HCT116 (cell line): ENCODE measurements around the gene CATSPERB. TPM values are rescaled to one million over a fixed set of nuclear protein-coding genes. Genes with fewer than 3 reads are reported as not detected.

Experiments used
- ATAC-seq: fragments of 200-7000 bp; cut with Tn5 transposase; 2 replicates; pipeline ENCODE4 v1.9.1; 2020; ENCODE audit warnings: mild to moderate bottlenecking, moderate library complexity
- BruUV-seq: library from RNA; stranded (reverse); fragments of 400-500 nt; replicated peaks from 2 replicates; lab custom pipeline; 2021; lab: Mats Ljungman, UMichigan
- CTCF ChIA-PET: fragments of 300-600 bp; sonication (Branson Sonifier 250); formaldehyde crosslinking; loops from one replicate; lab custom pipeline; 2021; ENCODE audit warnings: antibody characterized with exemption; lab: Charles Lee
- POLR2A ChIA-PET: fragments of 300-600, 350-600 bp; sonication (Branson Sonifier 250); formaldehyde crosslinking; loops from one replicate; lab custom pipeline; 2021; ENCODE audit warnings: antibody characterized with exemption; lab: Charles Lee
- RAD21 ChIA-PET, 2 experiments: fragments of 300-600 bp; sonication (Branson Sonifier 250); formaldehyde crosslinking; loops; one replicate each; lab custom pipeline; 2023; ENCODE audit warnings: low total read pairs in 2 of 2; ENCODE audit not compliant: uncharacterized antibody in 2 of 2, unreplicated experiment in 2 of 2, low non-redundant PET in 1 of 2; lab: Charles Lee
- DNase-seq: peaks from one replicate; pipeline ENCODE4 v3.0.0-alpha.2; 2010; ENCODE audit warnings: low read depth, low spot score
- H2AFZ ChIP-seq: fragments of 200-600 bp; shearing (Covaris generic), sonication (generic); 2 replicates; pipeline ENCODE4 v1.6.1; 2017; ENCODE audit warnings: low read depth, mixed run types, mixed read lengths, antibody characterized with exemption, low read length; ENCODE audit not compliant: poor library complexity, severe bottlenecking
- H3K27ac ChIP-seq: 2 replicates; pipeline ENCODE4 v1.5.1; 2012; ENCODE audit warnings: low read depth, low read length
- H3K27me3 ChIP-seq: fragments of 200-600 bp; sonication (generic); 2 replicates; pipeline ENCODE4 v1.6.1; 2016; ENCODE audit warnings: mixed run types, low read length, mixed read lengths; ENCODE audit not compliant: insufficient read depth
- H3K36me3 ChIP-seq, 2 experiments: fragments of 200-500 bp in 1 of 2; fragments of 200-600 bp in 1 of 2; sonication (Bioruptor generic) in 1 of 2; sonication (generic) in 1 of 2; 2 replicates each; pipeline versions ENCODE4 v1.5.1 to v1.6.1; 2014 to 2016; ENCODE audit warnings: low read length in 2 of 2, inconsistent platforms in 1 of 2, mixed read lengths in 1 of 2, mixed run types in 1 of 2; ENCODE audit not compliant: insufficient read depth in 2 of 2, control insufficient read depth in 1 of 2
- H3K4me1 ChIP-seq, 2 experiments: fragments of 200-600 bp in 1 of 2; sonication (generic) in 1 of 2; 2 replicates each; pipeline versions ENCODE4 v1.5.1 to v1.6.1; 2012 to 2017; ENCODE audit warnings: low read length in 2 of 2, inconsistent platforms in 1 of 2, mild to moderate bottlenecking in 1 of 2, mixed read lengths in 1 of 2, mixed run types in 1 of 2, moderate library complexity in 1 of 2; ENCODE audit not compliant: insufficient read depth in 2 of 2, control insufficient read depth in 1 of 2
- H3K4me2 ChIP-seq: fragments of 200-600 bp; sonication (generic); 2 replicates; pipeline ENCODE4 v1.6.1; 2017; ENCODE audit warnings: mixed run types, low read length, mixed read lengths
- H3K4me3 ChIP-seq, 2 experiments: fragments of 200-600 bp in 1 of 2; sonication (generic) in 1 of 2; replicated peaks in 1 of 2; 2 replicates each; pipeline ENCODE4 v1.5.1; 2011 to 2016; ENCODE audit warnings: low read length in 2 of 2, control low read depth in 1 of 2, low read depth in 1 of 2, mild to moderate bottlenecking in 1 of 2, mixed read lengths in 1 of 2, mixed run types in 1 of 2
- H3K79me2 ChIP-seq: fragments of 200-600 bp; sonication (generic); 2 replicates; pipeline ENCODE4 v1.6.1; 2017; ENCODE audit warnings: mild to moderate bottlenecking, mixed run types, low read length, moderate library complexity, mixed read lengths; ENCODE audit not compliant: insufficient read depth
- H3K9ac ChIP-seq: fragments of 200-600 bp; sonication (generic); 2 replicates; pipeline ENCODE4 v1.6.1; 2016; ENCODE audit warnings: low read length, mixed read lengths
- H3K9me2 ChIP-seq: fragments of 200-600 bp; sonication (generic), shearing (Covaris generic); 2 replicates; pipeline ENCODE4 v1.6.1; 2017; ENCODE audit warnings: mixed run types, mild to moderate bottlenecking, moderate library complexity; ENCODE audit not compliant: insufficient read depth
- H3K9me3 ChIP-seq, 2 experiments: fragments of 200-500 bp in 1 of 2; fragments of 200-600 bp in 1 of 2; sonication (Bioruptor generic) in 1 of 2; sonication (generic) in 1 of 2; 2 replicates each; pipeline ENCODE4 v1.6.1; 2014 to 2017; ENCODE audit warnings: low read length in 2 of 2, mixed read lengths in 2 of 2, inconsistent platforms in 1 of 2, low read depth in 1 of 2, mild to moderate bottlenecking in 1 of 2, mixed run types in 1 of 2, moderate library complexity in 1 of 2; ENCODE audit not compliant: control insufficient read depth in 1 of 2, insufficient read depth in 1 of 2
- H4K20me1 ChIP-seq: fragments of 200-600 bp; sonication (generic), shearing (Covaris generic); 2 replicates; pipeline ENCODE4 v1.6.1; 2017; ENCODE audit warnings: mixed run types, mild to moderate bottlenecking, moderate library complexity; ENCODE audit not compliant: insufficient read depth
- EGR1 ChIP-seq: IDR thresholded peaks from 2 replicates; pipeline ENCODE4 v1.6.1; 2012; ENCODE audit warnings: low read depth
- REST ChIP-seq: IDR thresholded peaks from 2 replicates; pipeline ENCODE4 v1.6.1; 2012; ENCODE audit warnings: low read depth
- SIN3A ChIP-seq: IDR thresholded peaks from 2 replicates; pipeline ENCODE4 v1.6.1; 2012; ENCODE audit warnings: low read depth
- SP1 ChIP-seq: IDR thresholded peaks from 2 replicates; pipeline ENCODE4 v1.6.1; 2012; ENCODE audit warnings: low read depth
- TCF7L2 ChIP-seq: IDR thresholded peaks from 2 replicates; pipeline ENCODE4 v1.7.0; 2011; ENCODE audit warnings: borderline replicate concordance, inconsistent platforms; ENCODE audit not compliant: insufficient read depth, insufficient read length; ENCODE audit errors: extremely low read depth
- intact Hi-C: fragments of 100-400 bp; cut with micrococcal nuclease; formaldehyde crosslinking; loops from 2 replicates; pipeline ENCODE4 v1.10.0; 2022
- total RNA-seq: library from RNA; stranded (reverse); gene quantifications from one replicate; pipeline ENCODE4 v1.2.1, GENCODE V29; 2021; ENCODE audit not compliant: unreplicated experiment
- TF ChIP-seq, protein P1 (sequence below): IDR thresholded peaks from 2 replicates; pipeline ENCODE4 v1.6.1; 2012
- TF ChIP-seq, protein P2 (sequence below), 3 experiments: fragments of 200-600 bp in 1 of 3; sonication (generic) in 1 of 3; IDR thresholded peaks in 2 of 3; conservative IDR thresholded peaks in 1 of 3; 2 replicates each; pipeline ENCODE4 v1.5.1; 2012 to 2017; ENCODE audit warnings: low read depth in 2 of 3, low read length in 2 of 3, antibody characterized with exemption in 1 of 3, borderline replicate concordance in 1 of 3, control low read depth in 1 of 3, mild to moderate bottlenecking in 1 of 3, mixed read lengths in 1 of 3, mixed run types in 1 of 3, moderate library complexity in 1 of 3; ENCODE audit not compliant: insufficient read depth in 1 of 3

CATSPERB gene
- total RNA-seq, 1 experiment from 2014 or later: 0.74 TPM

- Histone ChIP-seq H3K79me2 (no peaks in the 10 kb centered on the region), H3K27ac (no peak overlapping the region), H3K9ac (no peak overlapping the region), H3K4me3 (no peak overlapping the region), H3K27me3 (no peaks in the 10 kb centered on the region), H3K9me2 (no peaks in the 10 kb centered on the region), H3K36me3 (no peaks in the 10 kb centered on the region), H4K20me1 (no peaks in the 10 kb centered on the region), H3K4me2 (no peak overlapping the region), H3K9me3 (no peaks in the 10 kb centered on the region), H3K4me1 (no peaks in the 10 kb centered on the region), H2AFZ (no peak overlapping the region)
- TF ChIP-seq SP1: no peak
- TF ChIP-seq, protein P1, sequence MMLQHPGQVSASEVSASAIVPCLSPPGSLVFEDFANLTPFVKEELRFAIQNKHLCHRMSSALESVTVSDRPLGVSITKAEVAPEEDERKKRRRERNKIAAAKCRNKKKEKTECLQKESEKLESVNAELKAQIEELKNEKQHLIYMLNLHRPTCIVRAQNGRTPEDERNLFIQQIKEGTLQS: no peak
- TF ChIP-seq, protein P2, sequence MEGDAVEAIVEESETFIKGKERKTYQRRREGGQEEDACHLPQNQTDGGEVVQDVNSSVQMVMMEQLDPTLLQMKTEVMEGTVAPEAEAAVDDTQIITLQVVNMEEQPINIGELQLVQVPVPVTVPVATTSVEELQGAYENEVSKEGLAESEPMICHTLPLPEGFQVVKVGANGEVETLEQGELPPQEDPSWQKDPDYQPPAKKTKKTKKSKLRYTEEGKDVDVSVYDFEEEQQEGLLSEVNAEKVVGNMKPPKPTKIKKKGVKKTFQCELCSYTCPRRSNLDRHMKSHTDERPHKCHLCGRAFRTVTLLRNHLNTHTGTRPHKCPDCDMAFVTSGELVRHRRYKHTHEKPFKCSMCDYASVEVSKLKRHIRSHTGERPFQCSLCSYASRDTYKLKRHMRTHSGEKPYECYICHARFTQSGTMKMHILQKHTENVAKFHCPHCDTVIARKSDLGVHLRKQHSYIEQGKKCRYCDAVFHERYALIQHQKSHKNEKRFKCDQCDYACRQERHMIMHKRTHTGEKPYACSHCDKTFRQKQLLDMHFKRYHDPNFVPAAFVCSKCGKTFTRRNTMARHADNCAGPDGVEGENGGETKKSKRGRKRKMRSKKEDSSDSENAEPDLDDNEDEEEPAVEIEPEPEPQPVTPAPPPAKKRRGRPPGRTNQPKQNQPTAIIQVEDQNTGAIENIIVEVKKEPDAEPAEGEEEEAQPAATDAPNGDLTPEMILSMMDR (IDR thresholded peaks at IDR 0.05 in 2 of 3, conservative IDR thresholded peaks at IDR 0.05 in 1 of 3; ENCODE audit: borderline replicate concordance in 1 of 3, insufficient read depth in 1 of 3, low read depth in 2 of 3, low read length in 2 of 3): 0 out of 6 replicates have a peak, but pooled peaks of 1 of the 3 experiments have one; percentile 10
- no peak for DNase-seq
- RAD21 ChIA-PET: no interaction called here
- POLR2A ChIA-PET: interaction anchor here (0.7 kb wide), 1 partner anchor 218 kb away, joined by 3 read pairs; no protein-coding TSS in a partner anchor
- ATAC-seq: peak; percentile 74
- BruUV-seq: no TSS peak
- CTCF ChIA-PET: no interaction called here
- intact Hi-C loops: no loop called here
These were observed 183.8 kb downstream of the CATSPERB start for GRCh38 chr14:91548108-91548507.

- Histone ChIP-seq H3K9me3 (no peaks in the 10 kb centered on the region; a peak in 1 of 4 replicates), H3K4me2 (no peak overlapping the region), H3K4me3 (no peak overlapping the region), H3K36me3 (no peaks in the 10 kb centered on the region), H3K9me2 (no peaks in the 10 kb centered on the region), H3K79me2 (no peaks in the 10 kb centered on the region), H2AFZ (no peak overlapping the region), H3K9ac (no peak overlapping the region), H3K4me1 (no peaks in the 10 kb centered on the region), H4K20me1 (no peaks in the 10 kb centered on the region), H3K27me3 (no peaks in the 10 kb centered on the region), H3K27ac (no peak overlapping the region)
- POLR2A ChIA-PET: no interaction called here
- DNase-seq: no peak
- TF ChIP-seq REST (no peak), SIN3A (no peak), EGR1 (no peak), TCF7L2 (no peak)
- intact Hi-C loops: no loop called here
- BruUV-seq: no TSS peak
- ATAC-seq: no peak
- CTCF ChIA-PET: no interaction called here
- RAD21 ChIA-PET: no interaction called here
These were observed 185.8 kb downstream of the CATSPERB start for GRCh38 chr14:91545946-91546716.
